MM.1S (cell line): ENCODE measurements around the gene ATP9A.

Experiments
- CTCF ChIP-seq: fragments of 300-600 bp; sonication (generic); IDR thresholded peaks from 2 replicates; pipeline ENCODE4 v1.5.1; 2016; ENCODE audit warnings: antibody characterized with exemption, low read length, mixed read lengths
- EZH2 ChIP-seq: fragments of 300-600 bp; sonication (generic); optimal IDR thresholded peaks from 2 replicates; pipeline ENCODE3; 2017; ENCODE audit warnings: low read depth, mild to moderate bottlenecking, antibody characterized with exemption, low read length, mixed read lengths
- EZH2phosphoT487 ChIP-seq: fragments of 300-600 bp; sonication (generic); IDR thresholded peaks from 2 replicates; pipeline ENCODE4 v1.6.1; 2018; ENCODE audit warnings: antibody characterized with exemption, low read length

GRCh38 chr20:51583499-51583898, 184.7 kb downstream of the ATP9A start:
- TF ChIP-seq CTCF (no peak), EZH2 (no peak), EZH2phosphoT487 (no peak)
